WTC11 (cell line): ENCODE measurements around the gene ARL15. TPM values are rescaled to one million over a fixed set of nuclear protein-coding genes. Genes with fewer than 3 reads are reported as not detected.

Experiments
- ATAC-seq: fragments of 200-7000 bp; cut with Tn5 transposase; 2 replicates; pipeline ENCODE4 v1.10.0; 2021; ENCODE audit warnings: mild to moderate bottlenecking, moderate library complexity
- CTCF ChIA-PET: fragments of 300-600 bp; sonication (Branson Sonifier 250); formaldehyde crosslinking; loops from one replicate; lab custom pipeline; 2021; ENCODE audit warnings: antibody characterized with exemption; lab: Charles Lee
- POLR2A ChIA-PET: fragments of 350-600 bp; sonication (Branson Sonifier 250); formaldehyde crosslinking; loops from one replicate; lab custom pipeline; 2021; ENCODE audit warnings: antibody characterized with exemption; lab: Charles Lee
- DNase-seq: peaks from one replicate; pipeline ENCODE4 v3.0.0; 2021; ENCODE audit warnings: low spot score
- H3K27ac Mint-ChIP-seq: 2 replicates; pipeline ENCODE4 v1.8.0; 2021; ENCODE audit warnings: mixed read lengths
- H3K27me3 Mint-ChIP-seq: 2 replicates; pipeline ENCODE4 v1.8.0; 2021; ENCODE audit warnings: low read depth, mild to moderate bottlenecking, moderate library complexity, mixed read lengths
- H3K36me3 Mint-ChIP-seq: 2 replicates; pipeline ENCODE4 v1.8.0; 2021; ENCODE audit warnings: mixed read lengths
- H3K4me1 Mint-ChIP-seq: 2 replicates; pipeline ENCODE4 v1.8.0; 2022; ENCODE audit warnings: mixed read lengths
- H3K4me3 Mint-ChIP-seq: 2 replicates; pipeline ENCODE4 v1.8.0; 2021; ENCODE audit warnings: mild to moderate bottlenecking, moderate library complexity, mixed read lengths
- H3K9me3 Mint-ChIP-seq: 2 replicates; pipeline ENCODE4 v1.8.0; 2021; ENCODE audit warnings: mixed read lengths
- ATF1 ChIP-seq: sonication (generic); formaldehyde crosslinking; IDR thresholded peaks from 2 replicates; pipeline ENCODE4 v1.8.1; 2023; ENCODE audit warnings: mild to moderate bottlenecking, moderate library complexity, missing genetic modification reagents
- GABPB1 ChIP-seq: sonication (generic); formaldehyde crosslinking; IDR thresholded peaks from 2 replicates; pipeline ENCODE4 v1.8.1; 2023; ENCODE audit warnings: mild to moderate bottlenecking, missing genetic modification reagents
- GRHL2 ChIP-seq: fragments of 250-450 bp; sonication (Bioruptor Pico); IDR thresholded peaks from 2 replicates; pipeline ENCODE4 v1.8.0; 2022; ENCODE audit warnings: mild to moderate bottlenecking, moderate library complexity; ENCODE audit not compliant: insufficient replicate concordance, severe bottlenecking
- GTF2I ChIP-seq: fragments of 250-450 bp; sonication (Bioruptor Pico); conservative IDR thresholded peaks from 2 replicates; pipeline ENCODE4 v1.4.0; 2021; ENCODE audit warnings: mild to moderate bottlenecking
- MYBL2 ChIP-seq: sonication (generic); formaldehyde crosslinking; IDR thresholded peaks from 2 replicates; pipeline ENCODE4 v1.8.1; 2023; ENCODE audit warnings: mild to moderate bottlenecking, moderate library complexity, missing genetic modification reagents
- NR2C2 ChIP-seq: sonication (generic); formaldehyde crosslinking; IDR thresholded peaks from 2 replicates; pipeline ENCODE4 v1.8.0; 2022; ENCODE audit warnings: mild to moderate bottlenecking, missing genetic modification reagents
- OVOL2 ChIP-seq: fragments of 250-450 bp; sonication (Bioruptor Pico); IDR thresholded peaks from 2 replicates; pipeline ENCODE4 v1.9.0; 2021; ENCODE audit warnings: mild to moderate bottlenecking, borderline replicate concordance
- PRRX2 ChIP-seq: fragments of 250-450 bp; sonication (Bioruptor Pico); IDR thresholded peaks from 2 replicates; pipeline ENCODE4 v1.8.0; 2021; ENCODE audit warnings: mild to moderate bottlenecking
- TEAD1 ChIP-seq: sonication (generic); formaldehyde crosslinking; IDR thresholded peaks from 2 replicates; pipeline ENCODE4 v1.8.0; 2022; ENCODE audit warnings: mild to moderate bottlenecking, missing genetic modification reagents
- ZNF232 ChIP-seq: sonication (generic); formaldehyde crosslinking; IDR thresholded peaks from 2 replicates; pipeline ENCODE4 v1.8.0; 2022; ENCODE audit warnings: mild to moderate bottlenecking, missing genetic modification reagents
- ZNF671 ChIP-seq: fragments of 250-450 bp; sonication (Bioruptor Pico); IDR thresholded peaks from 2 replicates; pipeline ENCODE4 v1.8.0; 2021; ENCODE audit warnings: mild to moderate bottlenecking
- total RNA-seq: library from RNA; stranded (reverse); gene quantifications from 3 replicates; pipeline ENCODE4 v1.2.3, GENCODE V29; 2021
- TF ChIP-seq, protein P1 (sequence below): sonication (generic); formaldehyde crosslinking; IDR thresholded peaks from 2 replicates; pipeline ENCODE4 v1.8.1; 2022; ENCODE audit warnings: low read depth, missing genetic modification reagents, borderline replicate concordance
- TF ChIP-seq, protein P2 (sequence below): fragments of 250-450 bp; sonication (Bioruptor Pico); IDR thresholded peaks from 2 replicates; pipeline ENCODE4 v1.9.0; 2021; ENCODE audit warnings: mild to moderate bottlenecking
- TF ChIP-seq, protein P3 (sequence below): sonication (generic); formaldehyde crosslinking; IDR thresholded peaks from 2 replicates; pipeline ENCODE4 v1.8.0; 2022; ENCODE audit warnings: missing genetic modification reagents
- TF ChIP-seq, protein P4 (sequence below): fragments of 250-450 bp; sonication (Bioruptor Pico); IDR thresholded peaks from 2 replicates; pipeline ENCODE4 v1.9.0; 2021; ENCODE audit warnings: mild to moderate bottlenecking
- TF ChIP-seq, protein P5 (sequence below): sonication (generic); formaldehyde crosslinking; IDR thresholded peaks from 2 replicates; pipeline ENCODE4 v1.8.0; 2023; ENCODE audit warnings: missing genetic modification reagents

Gene ARL15
- total RNA-seq, 1 experiment from 2014 or later, result 20.1 TPM

DNA sequence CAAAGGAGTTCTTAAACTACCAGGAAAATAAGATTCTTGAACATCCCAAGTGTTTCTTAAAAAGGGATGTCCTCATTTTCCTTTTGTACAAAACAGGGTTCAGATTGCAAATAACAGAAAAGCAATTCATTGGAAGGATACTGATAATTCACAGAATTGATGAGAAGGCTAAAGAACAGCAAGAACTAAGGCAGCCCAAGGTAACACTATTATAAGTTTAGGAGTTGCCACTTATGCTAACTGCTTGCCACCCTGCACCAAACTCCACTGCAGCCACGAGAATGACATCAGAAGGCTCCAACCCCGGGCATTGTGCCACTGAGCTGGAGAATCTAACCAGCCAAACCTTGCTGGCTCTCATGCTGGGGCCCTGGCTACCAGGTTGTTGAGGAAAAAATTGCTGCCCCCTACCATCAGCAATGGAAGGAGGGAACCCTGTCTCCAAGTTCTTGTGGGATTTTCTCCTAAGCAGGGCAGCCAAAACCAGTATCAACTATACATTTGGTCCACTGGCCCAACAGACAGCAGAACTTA is 123.4 kb downstream of the ARL15 start (continued):
- TF ChIP-seq, protein P1, sequence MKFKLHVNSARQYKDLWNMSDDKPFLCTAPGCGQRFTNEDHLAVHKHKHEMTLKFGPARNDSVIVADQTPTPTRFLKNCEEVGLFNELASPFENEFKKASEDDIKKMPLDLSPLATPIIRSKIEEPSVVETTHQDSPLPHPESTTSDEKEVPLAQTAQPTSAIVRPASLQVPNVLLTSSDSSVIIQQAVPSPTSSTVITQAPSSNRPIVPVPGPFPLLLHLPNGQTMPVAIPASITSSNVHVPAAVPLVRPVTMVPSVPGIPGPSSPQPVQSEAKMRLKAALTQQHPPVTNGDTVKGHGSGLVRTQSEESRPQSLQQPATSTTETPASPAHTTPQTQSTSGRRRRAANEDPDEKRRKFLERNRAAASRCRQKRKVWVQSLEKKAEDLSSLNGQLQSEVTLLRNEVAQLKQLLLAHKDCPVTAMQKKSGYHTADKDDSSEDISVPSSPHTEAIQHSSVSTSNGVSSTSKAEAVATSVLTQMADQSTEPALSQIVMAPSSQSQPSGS (CRISPR knock-in tag), result no peak
- no peak for TF ChIP-seq ATF1 (CRISPR knock-in tag)
- no peak for TF ChIP-seq GTF2I (CRISPR knock-in tag)
- TF ChIP-seq, protein P2, sequence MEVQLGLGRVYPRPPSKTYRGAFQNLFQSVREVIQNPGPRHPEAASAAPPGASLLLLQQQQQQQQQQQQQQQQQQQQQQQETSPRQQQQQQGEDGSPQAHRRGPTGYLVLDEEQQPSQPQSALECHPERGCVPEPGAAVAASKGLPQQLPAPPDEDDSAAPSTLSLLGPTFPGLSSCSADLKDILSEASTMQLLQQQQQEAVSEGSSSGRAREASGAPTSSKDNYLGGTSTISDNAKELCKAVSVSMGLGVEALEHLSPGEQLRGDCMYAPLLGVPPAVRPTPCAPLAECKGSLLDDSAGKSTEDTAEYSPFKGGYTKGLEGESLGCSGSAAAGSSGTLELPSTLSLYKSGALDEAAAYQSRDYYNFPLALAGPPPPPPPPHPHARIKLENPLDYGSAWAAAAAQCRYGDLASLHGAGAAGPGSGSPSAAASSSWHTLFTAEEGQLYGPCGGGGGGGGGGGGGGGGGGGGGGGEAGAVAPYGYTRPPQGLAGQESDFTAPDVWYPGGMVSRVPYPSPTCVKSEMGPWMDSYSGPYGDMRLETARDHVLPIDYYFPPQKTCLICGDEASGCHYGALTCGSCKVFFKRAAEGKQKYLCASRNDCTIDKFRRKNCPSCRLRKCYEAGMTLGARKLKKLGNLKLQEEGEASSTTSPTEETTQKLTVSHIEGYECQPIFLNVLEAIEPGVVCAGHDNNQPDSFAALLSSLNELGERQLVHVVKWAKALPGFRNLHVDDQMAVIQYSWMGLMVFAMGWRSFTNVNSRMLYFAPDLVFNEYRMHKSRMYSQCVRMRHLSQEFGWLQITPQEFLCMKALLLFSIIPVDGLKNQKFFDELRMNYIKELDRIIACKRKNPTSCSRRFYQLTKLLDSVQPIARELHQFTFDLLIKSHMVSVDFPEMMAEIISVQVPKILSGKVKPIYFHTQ (CRISPR knock-in tag), result no peak
- TF ChIP-seq, all 79 proteins: peak for 0

DNA sequence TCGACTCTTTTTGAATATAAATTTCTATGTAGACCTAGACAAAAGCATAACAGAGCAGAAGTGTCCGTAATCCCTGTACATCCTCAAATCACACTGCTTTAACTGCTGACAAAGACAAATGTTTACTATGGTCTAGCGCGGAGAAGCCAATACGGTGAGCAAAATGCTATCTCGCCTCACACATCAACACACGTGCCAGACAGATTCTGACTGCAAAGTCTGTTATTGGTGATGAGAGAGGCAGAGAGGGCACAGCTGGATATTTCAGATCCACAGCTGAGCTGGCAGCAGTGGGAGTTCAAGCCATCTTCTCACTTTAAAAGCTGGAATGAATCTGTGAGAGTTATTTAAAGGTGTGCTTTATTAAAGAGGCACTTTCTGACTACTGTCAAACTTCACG is 124.3 kb downstream of the ARL15 start:
- no peak for DNase-seq
- Mint-ChIP-seq H3K27me3 (no peaks in the 10 kb centered on the region), H3K4me1 (peaks cover 22% of the 10 kb centered on the region), H3K27ac (no peak overlapping the region), H3K36me3 (no peaks in the 10 kb centered on the region; the same call in 1 of the 2 replicates), H3K9me3 (no peaks in the 10 kb centered on the region), H3K4me3 (no peak overlapping the region)
- ATAC-seq, result no peak
- ChIA-PET POLR2A (interaction anchor here (0.7 kb wide), 1 partner anchor 81 kb away, joined by 3 read pairs; no protein-coding TSS in a partner anchor), CTCF (interaction anchor here (0.6 kb wide), 1 partner anchor 123 kb away, joined by 3 read pairs; no protein-coding TSS in a partner anchor)
- TF ChIP-seq NR2C2 (CRISPR knock-in tag) (no peak), GABPB1 (CRISPR knock-in tag) (no peak), GRHL2 (CRISPR knock-in tag) (no peak), OVOL2 (CRISPR knock-in tag) (no peak), PRRX2 (no peak), ZNF671 (CRISPR knock-in tag) (no peak), TEAD1 (CRISPR knock-in tag) (no peak), ZNF232 (CRISPR knock-in tag) (no peak), MYBL2 (CRISPR knock-in tag) (no peak)
- TF ChIP-seq, protein P3, sequence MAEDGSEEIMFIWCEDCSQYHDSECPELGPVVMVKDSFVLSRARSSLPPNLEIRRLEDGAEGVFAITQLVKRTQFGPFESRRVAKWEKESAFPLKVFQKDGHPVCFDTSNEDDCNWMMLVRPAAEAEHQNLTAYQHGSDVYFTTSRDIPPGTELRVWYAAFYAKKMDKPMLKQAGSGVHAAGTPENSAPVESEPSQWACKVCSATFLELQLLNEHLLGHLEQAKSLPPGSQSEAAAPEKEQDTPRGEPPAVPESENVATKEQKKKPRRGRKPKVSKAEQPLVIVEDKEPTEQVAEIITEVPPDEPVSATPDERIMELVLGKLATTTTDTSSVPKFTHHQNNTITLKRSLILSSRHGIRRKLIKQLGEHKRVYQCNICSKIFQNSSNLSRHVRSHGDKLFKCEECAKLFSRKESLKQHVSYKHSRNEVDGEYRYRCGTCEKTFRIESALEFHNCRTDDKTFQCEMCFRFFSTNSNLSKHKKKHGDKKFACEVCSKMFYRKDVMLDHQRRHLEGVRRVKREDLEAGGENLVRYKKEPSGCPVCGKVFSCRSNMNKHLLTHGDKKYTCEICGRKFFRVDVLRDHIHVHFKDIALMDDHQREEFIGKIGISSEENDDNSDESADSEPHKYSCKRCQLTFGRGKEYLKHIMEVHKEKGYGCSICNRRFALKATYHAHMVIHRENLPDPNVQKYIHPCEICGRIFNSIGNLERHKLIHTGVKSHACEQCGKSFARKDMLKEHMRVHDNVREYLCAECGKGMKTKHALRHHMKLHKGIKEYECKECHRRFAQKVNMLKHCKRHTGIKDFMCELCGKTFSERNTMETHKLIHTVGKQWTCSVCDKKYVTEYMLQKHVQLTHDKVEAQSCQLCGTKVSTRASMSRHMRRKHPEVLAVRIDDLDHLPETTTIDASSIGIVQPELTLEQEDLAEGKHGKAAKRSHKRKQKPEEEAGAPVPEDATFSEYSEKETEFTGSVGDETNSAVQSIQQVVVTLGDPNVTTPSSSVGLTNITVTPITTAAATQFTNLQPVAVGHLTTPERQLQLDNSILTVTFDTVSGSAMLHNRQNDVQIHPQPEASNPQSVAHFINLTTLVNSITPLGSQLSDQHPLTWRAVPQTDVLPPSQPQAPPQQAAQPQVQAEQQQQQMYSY (CRISPR knock-in tag), result no peak
- TF ChIP-seq, protein P4, sequence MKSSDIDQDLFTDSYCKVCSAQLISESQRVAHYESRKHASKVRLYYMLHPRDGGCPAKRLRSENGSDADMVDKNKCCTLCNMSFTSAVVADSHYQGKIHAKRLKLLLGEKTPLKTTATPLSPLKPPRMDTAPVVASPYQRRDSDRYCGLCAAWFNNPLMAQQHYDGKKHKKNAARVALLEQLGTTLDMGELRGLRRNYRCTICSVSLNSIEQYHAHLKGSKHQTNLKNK (CRISPR knock-in tag), result no peak
- TF ChIP-seq, protein P5, sequence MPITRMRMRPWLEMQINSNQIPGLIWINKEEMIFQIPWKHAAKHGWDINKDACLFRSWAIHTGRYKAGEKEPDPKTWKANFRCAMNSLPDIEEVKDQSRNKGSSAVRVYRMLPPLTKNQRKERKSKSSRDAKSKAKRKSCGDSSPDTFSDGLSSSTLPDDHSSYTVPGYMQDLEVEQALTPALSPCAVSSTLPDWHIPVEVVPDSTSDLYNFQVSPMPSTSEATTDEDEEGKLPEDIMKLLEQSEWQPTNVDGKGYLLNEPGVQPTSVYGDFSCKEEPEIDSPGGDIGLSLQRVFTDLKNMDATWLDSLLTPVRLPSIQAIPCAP, result no peak
